Activated naive CD4-positive, alpha-beta T cell treated with anti-CD3 and anti-CD28 coated beads, Interleukin-2, amount 50 U/mL, for 72 hours (primary cell): ENCODE results near the gene GAL3ST3. TPM values are rescaled to one million over a fixed set of nuclear protein-coding genes. Genes with fewer than 3 reads are reported as not detected.
"Not testable (repeated sequence)": the region's sequence is repeated elsewhere in the genome, so short reads cannot be mapped to it uniquely, and the experiment has no call there.

Experiments
- ATAC-seq, 2 donors: fragments of 150-1000 bp; cut with Tn5 transposase; 2 replicates each; pipeline ENCODE4 v1.10.0; 2021; ENCODE audit warnings: mild to moderate bottlenecking in 2 of 2, moderate library complexity in 2 of 2
- DNase-seq, 2 donors: peaks; one replicate each; pipeline ENCODE4 v3.0.0; 2021 to 2022; ENCODE audit warnings: low spot score in 2 of 2
- H3K27ac Mint-ChIP-seq, 2 donors: one replicate each; pipeline ENCODE4 v1.8.0; 2022; ENCODE audit warnings: mild to moderate bottlenecking in 2 of 2, mixed read lengths in 2 of 2
- H3K36me3 Mint-ChIP-seq, 2 donors: one replicate each; pipeline ENCODE4 v1.8.0; 2022; ENCODE audit warnings: mixed read lengths in 2 of 2
- H3K9me3 Mint-ChIP-seq, 2 donors: one replicate each; pipeline ENCODE4 v1.8.0; 2022; ENCODE audit warnings: mixed read lengths in 2 of 2
- total RNA-seq, 2 donors: library from RNA; stranded (reverse); gene quantifications; one replicate each; pipeline ENCODE4 v1.2.3, GENCODE V29; 2022

GAL3ST3 gene
- total RNA-seq, 2 donors from 2014 or later, result 0.14 to 1.1 TPM

DNA sequence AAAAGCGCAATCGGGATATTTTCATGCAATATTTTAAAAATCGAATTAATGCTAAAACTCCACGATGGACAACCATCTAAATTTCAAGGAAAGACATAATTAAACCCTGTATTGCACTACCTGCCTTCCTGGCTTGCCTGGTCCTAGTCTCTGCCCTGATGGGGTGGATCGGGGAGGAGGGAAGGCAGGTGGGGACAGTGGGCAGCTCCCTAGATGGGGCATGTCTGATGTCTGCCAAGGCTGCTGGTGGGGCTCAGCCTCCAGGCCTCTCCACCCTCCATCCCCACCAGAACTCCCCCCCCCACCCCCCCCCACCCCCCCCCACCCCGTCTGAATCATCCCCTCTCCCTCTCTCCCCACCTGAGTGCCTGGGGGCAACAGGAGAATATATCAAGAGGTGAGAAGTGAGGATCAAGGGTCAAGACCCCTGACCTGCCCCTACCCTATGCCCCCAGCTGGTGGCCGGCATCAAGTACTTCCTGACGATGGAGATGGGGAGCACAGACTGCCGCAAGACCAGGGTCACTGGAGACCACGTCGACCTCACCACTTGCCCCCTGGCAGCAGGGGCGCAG, 36.5 kb downstream of the GAL3ST3 start:
- no peak overlapping the region for H3K27ac Mint-ChIP-seq
- no peak for ATAC-seq
- DNase-seq, result no peak
- H3K9me3 Mint-ChIP-seq, result no peaks in the 10 kb centered on the region
- H3K36me3 Mint-ChIP-seq, result no peaks in the 10 kb centered on the region

DNA sequence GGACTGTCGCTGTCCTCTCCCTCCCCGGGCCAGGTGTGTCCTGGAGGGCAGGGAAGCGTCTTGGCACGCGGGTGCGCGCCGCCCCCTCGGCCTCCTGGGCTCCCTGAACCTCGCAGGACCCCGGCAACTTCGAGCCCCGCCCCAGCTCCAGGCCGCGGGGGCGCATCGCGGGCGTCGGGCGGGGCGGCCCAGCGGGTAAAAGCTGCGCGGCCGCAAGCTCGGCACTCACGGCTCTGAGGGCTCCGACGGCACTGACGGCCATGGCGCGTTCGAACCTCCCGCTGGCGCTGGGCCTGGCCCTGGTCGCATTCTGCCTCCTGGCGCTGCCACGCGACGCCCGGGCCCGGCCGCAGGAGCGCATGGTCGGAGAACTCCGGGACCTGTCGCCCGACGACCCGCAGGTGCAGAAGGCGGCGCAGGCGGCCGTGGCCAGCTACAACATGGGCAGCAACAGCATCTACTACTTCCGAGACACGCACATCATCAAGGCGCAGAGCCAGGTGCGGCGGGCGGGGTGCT, 37.1 kb downstream of the GAL3ST3 start, which contains the start of gene CST6:
CST6 (plus strand) TSS at position 224 of the 519 bp plus-strand sequence; CDS start at position 261, 37 bp downstream.
- no peak for DNase-seq
- H3K36me3 Mint-ChIP-seq, result no peaks in the 10 kb centered on the region
- peak in 1 of 2 donors; percentile 25 for ATAC-seq
- H3K9me3 Mint-ChIP-seq, result no peaks in the 10 kb centered on the region
- no peak within 1 kb of the TSS for H3K27ac Mint-ChIP-seq

GRCh38 chr11:66011239-66011784, 37.6 kb downstream of the GAL3ST3 start:
- Mint-ChIP-seq H3K9me3 (no peaks in the 10 kb centered on the region), H3K27ac (no peak overlapping the region), H3K36me3 (no peaks in the 10 kb centered on the region)
- no peak for ATAC-seq
- no peak for DNase-seq

DNA sequence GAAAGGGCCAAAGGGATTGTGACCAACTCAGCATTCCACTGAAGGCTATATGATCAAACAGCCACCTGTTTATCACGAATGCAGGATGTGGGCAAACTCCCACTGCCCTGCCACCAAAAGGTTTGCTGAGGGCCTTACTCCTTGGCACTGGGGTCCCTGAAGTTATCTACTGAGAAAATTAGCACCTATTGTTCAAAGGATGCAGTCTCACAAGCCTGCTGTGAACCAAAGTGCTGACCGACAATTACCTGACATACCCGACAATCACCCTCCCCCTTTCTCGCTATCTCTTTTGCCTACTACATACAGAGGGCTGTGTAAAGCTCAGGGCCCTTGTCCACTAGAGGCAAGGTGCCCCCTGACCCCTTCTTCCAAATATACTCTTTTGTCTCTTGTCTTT, 38.9 kb downstream of the GAL3ST3 start:
- not testable (repeated sequence) for H3K36me3 Mint-ChIP-seq, ATAC-seq, H3K9me3 Mint-ChIP-seq, DNase-seq, H3K27ac Mint-ChIP-seq

DNA sequence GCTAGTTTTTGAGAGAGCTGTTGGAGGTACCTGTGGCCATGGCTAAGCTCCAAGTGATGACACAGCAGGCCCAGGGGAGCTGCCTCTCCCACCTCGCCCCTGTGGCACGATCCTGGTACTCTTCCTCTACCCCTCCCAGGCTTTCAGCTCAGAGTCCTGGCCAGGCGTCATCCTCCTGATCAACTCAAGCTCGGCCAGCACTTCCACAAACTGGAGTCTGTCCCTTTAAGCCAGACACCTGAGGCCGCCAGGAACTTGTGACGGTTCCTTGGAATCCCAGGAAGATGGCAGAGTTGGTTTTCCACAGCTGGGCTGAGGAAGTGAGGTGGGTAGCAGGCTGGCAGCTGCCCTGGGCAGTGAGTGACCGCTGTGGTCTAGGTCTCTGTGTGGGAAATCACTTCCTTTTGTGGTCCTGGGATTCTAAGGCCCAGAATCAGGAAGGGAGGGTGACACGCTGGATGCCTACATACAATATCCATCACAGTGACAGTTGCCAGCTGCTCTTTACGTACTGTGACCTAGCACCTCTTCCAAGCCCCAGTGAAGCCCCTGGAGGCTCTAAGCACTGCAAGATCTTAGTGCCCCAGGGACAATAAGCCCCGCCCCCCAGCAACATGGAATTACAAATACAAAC, 40.4 kb downstream of the GAL3ST3 start:
- Mint-ChIP-seq H3K9me3 (no peaks in the 10 kb centered on the region), H3K27ac (no peak overlapping the region), H3K36me3 (peaks cover under 1 to 6% of the 10 kb centered on the region in 2 donors)
- DNase-seq, result no peak
- no peak for ATAC-seq

DNA sequence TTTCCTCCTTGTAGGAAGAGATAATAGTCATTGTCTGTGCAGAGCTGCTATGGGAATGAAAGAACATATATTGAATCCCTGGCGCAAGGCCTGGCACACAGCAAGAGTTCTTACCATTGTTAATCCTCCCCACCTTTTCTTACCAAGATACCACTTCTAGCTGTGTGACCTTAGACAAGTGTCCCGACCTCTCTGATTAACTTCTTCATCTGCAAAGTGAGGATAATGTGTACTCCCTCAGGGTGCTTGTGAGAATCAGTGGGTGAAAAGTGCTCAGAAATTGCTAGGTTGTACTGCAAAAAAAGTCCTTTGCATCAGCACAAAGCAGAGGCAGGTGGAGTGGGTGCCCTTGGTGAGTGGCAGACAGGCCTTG, 40.9 kb downstream of the GAL3ST3 start:
- Mint-ChIP-seq H3K27ac (no peak overlapping the region), H3K36me3 (peaks cover 5 to 8% of the 10 kb centered on the region in 2 donors), H3K9me3 (no peaks in the 10 kb centered on the region)
- ATAC-seq (no peak), DNase-seq (no peak)

- H3K9me3 Mint-ChIP-seq, result no peaks in the 10 kb centered on the region
- DNase-seq, result no peak
- peaks cover 12 to 17% of the 10 kb centered on the region in 2 donors for H3K36me3 Mint-ChIP-seq
- no peak for ATAC-seq
- H3K27ac Mint-ChIP-seq, result no peak overlapping the region
Measured at GRCh38 chr11:66007201-66007634, 41.7 kb downstream of the GAL3ST3 start.

DNA sequence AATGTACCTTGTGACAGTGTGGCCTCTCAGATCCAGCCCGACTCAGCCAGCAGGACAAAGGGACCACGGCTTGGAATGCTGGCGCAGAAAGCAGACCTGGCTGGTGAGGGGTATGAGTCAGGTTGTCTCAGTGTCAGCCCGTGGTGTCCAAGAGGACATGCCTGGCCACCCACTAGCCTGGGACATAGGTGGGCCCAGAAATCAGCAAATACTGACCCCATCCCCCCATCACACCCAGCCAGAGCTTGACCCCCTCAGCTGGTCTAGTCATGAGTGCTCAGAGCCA, 42.1 kb downstream of the GAL3ST3 start:
- Mint-ChIP-seq H3K27ac (no peak overlapping the region), H3K9me3 (no peaks in the 10 kb centered on the region), H3K36me3 (peaks cover 16 to 21% of the 10 kb centered on the region in 2 donors)
- no peak for DNase-seq
- no peak for ATAC-seq

DNA sequence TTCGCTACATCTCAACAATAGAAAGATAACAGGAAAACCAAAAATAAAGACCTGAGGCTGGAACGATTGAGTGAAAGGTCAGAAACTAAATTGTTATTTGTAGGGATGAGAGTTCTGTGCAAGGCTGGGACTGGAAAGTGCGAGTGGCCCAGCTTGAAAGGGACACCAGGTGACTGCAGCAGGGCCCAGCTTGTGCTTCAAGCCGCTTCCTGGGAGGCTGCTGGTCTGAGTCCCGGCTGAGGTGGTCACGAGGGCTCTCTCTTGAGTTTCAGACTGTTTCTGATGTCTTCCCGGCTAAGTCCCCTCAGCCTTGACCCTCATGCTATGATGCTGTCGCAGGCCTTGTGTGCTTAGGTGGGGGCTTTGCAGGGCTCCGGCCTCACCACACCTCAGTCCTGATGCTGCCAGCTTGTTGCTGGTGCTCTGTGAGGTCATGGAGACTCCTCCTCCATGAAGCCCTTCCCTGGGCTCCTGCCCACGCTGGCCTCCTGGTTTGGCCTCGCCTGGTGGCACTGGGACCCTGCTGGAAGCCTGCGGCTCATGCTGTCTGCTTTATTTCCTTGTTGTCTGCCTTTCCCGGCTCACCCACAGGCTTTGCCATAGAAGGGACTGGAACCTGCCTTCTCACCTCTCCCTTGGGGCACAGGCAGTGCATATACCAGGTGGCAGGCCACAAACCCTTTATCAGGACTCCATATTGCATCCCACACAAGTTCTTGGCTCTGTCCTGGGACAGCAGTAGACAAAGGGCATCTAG, 42.6 kb downstream of the GAL3ST3 start:
- no peak for ATAC-seq
- no peak for DNase-seq
- Mint-ChIP-seq H3K9me3 (no peaks in the 10 kb centered on the region), H3K27ac (no peak overlapping the region), H3K36me3 (peaks cover 21 to 26% of the 10 kb centered on the region in 2 donors)

DNA sequence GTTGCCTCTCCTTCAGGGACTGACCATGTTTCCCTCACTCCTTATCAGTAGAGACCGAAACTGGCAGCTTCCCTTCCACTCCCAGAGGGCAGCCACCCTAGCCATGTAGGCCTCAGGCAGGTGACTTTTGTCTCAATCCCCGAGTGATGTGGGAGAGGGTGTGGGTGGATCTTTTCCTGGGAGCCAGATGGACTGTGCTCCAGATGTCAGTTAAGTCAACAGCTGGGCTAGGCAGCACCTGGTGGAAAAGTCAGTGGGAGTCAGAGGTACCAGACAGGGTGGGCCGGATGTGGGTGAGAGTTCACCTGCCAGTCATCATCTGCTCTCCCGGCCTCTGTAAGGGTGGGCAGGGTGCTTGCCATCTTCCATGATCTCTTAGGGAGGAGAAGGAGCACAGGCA, 44.8 kb downstream of the GAL3ST3 start:
- Mint-ChIP-seq H3K36me3 (peaks cover 31 to 35% of the 10 kb centered on the region in 2 donors), H3K9me3 (no peaks in the 10 kb centered on the region), H3K27ac (peak overlapping the region; percentile 82 to 96)
- no peak for DNase-seq
- no peak for ATAC-seq

DNA sequence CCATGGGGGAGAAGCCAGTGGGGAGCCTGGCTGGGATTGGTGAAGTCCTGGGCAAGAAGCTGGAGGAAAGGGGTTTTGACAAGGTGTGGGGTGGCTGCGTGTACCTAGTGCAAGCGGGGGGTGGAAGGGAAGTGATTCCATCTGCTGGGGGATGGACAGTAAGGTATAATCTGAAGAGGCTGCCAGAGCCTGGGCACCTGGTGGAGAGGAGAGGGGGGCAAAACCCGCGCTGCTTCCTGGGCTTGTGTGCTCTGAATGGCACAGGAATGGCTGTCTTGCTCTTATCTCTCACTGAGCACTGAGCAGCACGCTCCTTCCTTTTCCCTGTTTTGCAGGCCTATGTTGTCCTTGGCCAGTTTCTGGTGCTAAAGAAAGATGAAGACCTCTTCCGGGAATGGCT, 45.7 kb downstream of the GAL3ST3 start:
- H3K36me3 Mint-ChIP-seq, result peaks cover 34 to 44% of the 10 kb centered on the region in 2 donors
- ATAC-seq (no peak), DNase-seq (no peak)
- H3K27ac Mint-ChIP-seq, result peak overlapping the region; percentile 94 to 96
- no peaks in the 10 kb centered on the region for H3K9me3 Mint-ChIP-seq

DNA sequence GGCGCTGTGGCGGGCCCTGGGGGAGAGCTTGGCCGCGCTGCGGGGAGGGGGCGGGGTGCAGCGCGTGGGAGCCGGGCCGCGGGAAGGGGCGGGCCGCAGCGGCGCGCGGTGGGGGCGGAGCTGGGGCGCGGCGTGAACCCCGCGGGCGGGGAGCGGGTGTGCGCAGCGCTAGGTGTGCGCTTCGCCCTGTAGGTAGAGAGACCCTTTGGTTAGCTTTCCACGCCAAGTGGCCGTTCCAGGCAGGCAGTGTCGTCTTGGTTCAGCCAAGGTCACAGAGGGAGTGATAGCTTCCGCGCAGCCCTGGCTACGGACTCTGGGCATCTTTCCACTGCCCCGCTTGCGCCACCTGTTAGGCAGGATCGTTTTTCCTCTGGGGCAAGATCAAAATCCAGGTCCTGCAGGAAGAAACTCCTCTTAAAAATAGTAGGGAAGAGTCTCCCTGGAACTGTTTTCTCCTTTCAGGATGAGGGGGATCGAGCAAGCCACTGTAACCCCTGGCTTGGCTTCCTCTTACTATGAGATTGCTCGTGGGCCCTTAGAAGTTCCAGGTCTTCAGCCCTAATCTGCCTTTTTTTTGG, 46.2 kb downstream of the GAL3ST3 start:
- Mint-ChIP-seq H3K27ac (peak overlapping the region; percentile 96 to 99), H3K36me3 (peaks cover 39 to 50% of the 10 kb centered on the region in 2 donors), H3K9me3 (no peaks in the 10 kb centered on the region)
- no peak for DNase-seq
- ATAC-seq, result peak; percentile 77 to 78

DNA sequence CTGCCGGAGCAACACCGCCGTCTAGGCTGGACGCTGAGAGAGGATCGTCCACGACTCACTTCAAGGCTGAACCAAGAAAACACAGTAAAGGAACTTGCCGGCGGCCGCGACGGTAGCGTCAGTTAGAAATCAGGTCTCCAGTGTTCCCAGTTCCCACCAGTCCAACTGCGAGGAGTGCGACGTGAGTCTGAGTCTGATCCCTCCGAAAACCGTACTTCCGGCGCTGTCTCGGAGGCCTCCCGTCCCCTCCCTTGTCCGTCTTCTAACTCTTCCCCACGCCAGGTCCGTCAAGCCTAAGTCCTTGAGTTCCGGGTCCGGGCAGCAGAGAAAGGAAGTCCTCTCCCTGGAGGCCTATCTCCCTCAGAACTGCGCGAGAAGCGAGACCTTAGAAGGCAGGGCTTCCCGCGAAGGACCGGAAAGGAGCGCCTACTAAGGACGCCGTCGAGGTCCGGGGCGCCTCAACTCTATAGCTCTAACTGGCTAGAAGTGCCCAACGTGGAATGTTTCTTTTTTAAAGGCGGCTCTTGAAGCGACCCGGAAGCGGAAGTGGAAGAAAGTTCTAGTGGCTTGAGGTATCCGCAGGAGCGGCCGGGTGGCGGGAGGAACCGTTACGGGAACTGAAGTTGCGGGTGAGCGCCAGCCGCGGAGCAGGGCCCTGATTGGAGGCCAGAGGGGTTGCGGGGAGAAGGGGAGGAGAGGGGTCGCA, 46.9 kb downstream of the GAL3ST3 start, which contains the start of the genes BANF1 and EIF1AD:
BANF1 (plus strand) TSS at position 562 of the 706 bp plus-strand sequence. CDS start 748 bp downstream, outside the sequence.
EIF1AD (minus strand) TSS at position 216 of the 706 bp plus-strand sequence. CDS start 1,768 bp downstream, outside the sequence.
- Mint-ChIP-seq H3K9me3 (no peaks in the 10 kb centered on the region), H3K27ac (peak within 1 kb of the TSS; percentile 96 to 99), H3K36me3 (peaks cover 44 to 55% of the 10 kb centered on the region in 2 donors)
- DNase-seq (peak; percentile 94 to 95), ATAC-seq (peak; percentile 85 to 91)

DNA sequence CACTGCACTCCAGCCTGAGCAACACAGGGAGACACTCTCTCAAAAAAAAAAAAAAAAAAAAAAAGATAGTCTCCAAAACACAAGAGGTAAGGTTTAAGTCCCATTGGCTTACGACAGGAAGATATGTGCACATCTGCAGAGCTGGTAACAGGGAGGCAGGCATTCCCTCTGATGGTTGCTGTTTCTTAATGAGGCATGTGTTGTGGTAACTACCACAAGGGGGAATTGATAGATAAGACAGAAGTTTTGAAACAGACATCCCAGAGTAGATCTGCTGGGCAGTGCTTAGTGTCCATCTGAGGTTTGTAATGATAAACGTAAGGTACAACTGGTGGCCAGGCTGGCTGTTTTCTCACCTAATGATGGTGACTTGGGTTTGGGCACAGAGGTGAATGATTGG, 51.7 kb downstream of the GAL3ST3 start:
- ATAC-seq (no peak), DNase-seq (no peak)
- H3K9me3 Mint-ChIP-seq, result no peaks in the 10 kb centered on the region
- H3K36me3 Mint-ChIP-seq, result peaks cover 35 to 43% of the 10 kb centered on the region in 2 donors
- H3K27ac Mint-ChIP-seq, result peak overlapping the region in 1 of 2 donors; percentile 29

- H3K36me3 Mint-ChIP-seq, result peaks cover 0 to 7% of the 10 kb centered on the region in 2 donors
- no peaks in the 10 kb centered on the region for H3K9me3 Mint-ChIP-seq
- peak overlapping the region in 1 of 2 donors; percentile 78 for H3K27ac Mint-ChIP-seq
- DNase-seq (no peak), ATAC-seq (no peak)
Measured at GRCh38 chr11:65992056-65992455, 56.9 kb downstream of the GAL3ST3 start.
